Caco-2 (cell line): Measurements from ENCODE around the gene SLC41A1. TPM values are rescaled to one million over a fixed set of nuclear protein-coding genes. Genes with fewer than 3 reads are reported as not detected.

Experiments used
- BruUV-seq: library from RNA; stranded (reverse); fragments of 400-500 nt; replicated peaks from 2 replicates; lab custom pipeline; 2021; lab: Mats Ljungman, UMichigan
- CTCF ChIA-PET: fragments of 300-600 bp; sonication (Branson Sonifier 250); formaldehyde crosslinking; loops from one replicate; lab custom pipeline; 2022; ENCODE audit warnings: antibody characterized with exemption; lab: Charles Lee
- POLR2A ChIA-PET: fragments of 300-600 bp; sonication (Branson Sonifier 250); formaldehyde crosslinking; loops from one replicate; lab custom pipeline; 2022; ENCODE audit warnings: antibody characterized with exemption; lab: Charles Lee
- DNase-seq, 2 experiments: peaks; one replicate each; pipeline versions ENCODE4 v3.0.0 to v3.0.0-alpha.2; 2020 to 2022
- H3K27me3 ChIP-seq: replicated peaks from 2 replicates; pipeline ENCODE4 v1.6.0; 2011; ENCODE audit warnings: low read length; ENCODE audit not compliant: control insufficient read depth, insufficient read depth
- H3K36me3 ChIP-seq: 2 replicates; pipeline ENCODE4 v1.5.1; 2011; ENCODE audit warnings: low read length; ENCODE audit not compliant: control insufficient read depth, insufficient read depth
- H3K4me1 ChIP-seq: fragments of 250-450 bp; sonication (Bioruptor Pico); 2 replicates; pipeline ENCODE4 v1.5.1; 2020; ENCODE audit warnings: mild to moderate bottlenecking
- H3K4me3 ChIP-seq: 2 replicates; pipeline ENCODE4 v1.5.1; 2011; ENCODE audit warnings: low read depth, mild to moderate bottlenecking, control low read depth, low read length
- H3K9me3 ChIP-seq: fragments of 250-450 bp; sonication (Bioruptor Pico); 2 replicates; pipeline ENCODE4 v1.5.1; 2020; ENCODE audit warnings: mild to moderate bottlenecking, moderate library complexity
- H3K27ac Mint-ChIP-seq: one replicate; pipeline ENCODE4 v1.8.0; 2022; ENCODE audit warnings: mixed read lengths; ENCODE audit not compliant: unreplicated experiment
- H3K27me3 Mint-ChIP-seq: one replicate; pipeline ENCODE4 v1.8.0; 2022; ENCODE audit warnings: mixed read lengths; ENCODE audit not compliant: insufficient read depth, unreplicated experiment
- H3K36me3 Mint-ChIP-seq: one replicate; pipeline ENCODE4 v1.8.0; 2022; ENCODE audit warnings: mild to moderate bottlenecking, mixed read lengths; ENCODE audit not compliant: insufficient read depth, unreplicated experiment
- H3K4me1 Mint-ChIP-seq: one replicate; pipeline ENCODE4 v1.8.0; 2022; ENCODE audit warnings: low read depth, mixed read lengths; ENCODE audit not compliant: unreplicated experiment
- H3K4me3 Mint-ChIP-seq: one replicate; pipeline ENCODE4 v1.8.0; 2022; ENCODE audit warnings: mild to moderate bottlenecking, moderate library complexity, mixed read lengths; ENCODE audit not compliant: unreplicated experiment
- H3K9me3 Mint-ChIP-seq: one replicate; pipeline ENCODE4 v1.8.0; 2022; ENCODE audit warnings: mixed read lengths; ENCODE audit not compliant: unreplicated experiment
- intact Hi-C: fragments of 100-400 bp; cut with micrococcal nuclease; formaldehyde crosslinking; loops from one replicate; pipeline ENCODE4 v1.10.0; 2022; ENCODE audit not compliant: unreplicated experiment
- total RNA-seq: library from RNA; stranded (reverse); gene quantifications from 2 replicates; pipeline ENCODE4 v1.2.3, GENCODE V29; 2022
- TF ChIP-seq, protein P1 (sequence below), 2 experiments: fragments of 200-600 bp in 1 of 2; IDR thresholded peaks; 1 replicate in 1 of 2; 2 replicates in 1 of 2; pipeline versions ENCODE4 v1.5.1 to v1.8.0; 2011 to 2022; ENCODE audit warnings: antibody characterized with exemption in 1 of 2, control low read depth in 1 of 2, inconsistent platforms in 1 of 2, low read depth in 1 of 2, low read length in 1 of 2, mild to moderate bottlenecking in 1 of 2, moderate library complexity in 1 of 2; ENCODE audit not compliant: insufficient read depth in 1 of 2, severe bottlenecking in 1 of 2, unreplicated experiment in 1 of 2

SLC41A1 gene
- total RNA-seq, 1 experiment from 2014 or later, result 12.5 TPM

DNA sequence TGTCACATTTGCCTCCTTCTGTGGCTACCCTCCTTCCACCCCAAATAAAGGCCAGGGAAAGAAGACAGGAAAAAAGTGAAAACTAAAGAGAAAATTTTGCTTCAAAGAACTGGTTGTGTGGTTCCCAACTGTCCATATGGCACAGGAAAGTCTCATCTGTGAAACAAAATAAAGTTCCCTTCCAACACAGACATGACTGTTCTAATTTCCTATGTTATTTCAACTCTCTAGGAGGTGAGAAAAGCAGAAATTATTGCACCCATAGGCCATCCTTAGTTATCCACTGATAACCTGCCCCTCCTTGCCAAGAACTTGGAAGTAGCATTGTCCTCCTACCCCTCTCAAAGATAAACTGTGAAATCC is 29.6 kb downstream of the SLC41A1 start:
- intact Hi-C loops, result no loop called here
- TF ChIP-seq, protein P1, sequence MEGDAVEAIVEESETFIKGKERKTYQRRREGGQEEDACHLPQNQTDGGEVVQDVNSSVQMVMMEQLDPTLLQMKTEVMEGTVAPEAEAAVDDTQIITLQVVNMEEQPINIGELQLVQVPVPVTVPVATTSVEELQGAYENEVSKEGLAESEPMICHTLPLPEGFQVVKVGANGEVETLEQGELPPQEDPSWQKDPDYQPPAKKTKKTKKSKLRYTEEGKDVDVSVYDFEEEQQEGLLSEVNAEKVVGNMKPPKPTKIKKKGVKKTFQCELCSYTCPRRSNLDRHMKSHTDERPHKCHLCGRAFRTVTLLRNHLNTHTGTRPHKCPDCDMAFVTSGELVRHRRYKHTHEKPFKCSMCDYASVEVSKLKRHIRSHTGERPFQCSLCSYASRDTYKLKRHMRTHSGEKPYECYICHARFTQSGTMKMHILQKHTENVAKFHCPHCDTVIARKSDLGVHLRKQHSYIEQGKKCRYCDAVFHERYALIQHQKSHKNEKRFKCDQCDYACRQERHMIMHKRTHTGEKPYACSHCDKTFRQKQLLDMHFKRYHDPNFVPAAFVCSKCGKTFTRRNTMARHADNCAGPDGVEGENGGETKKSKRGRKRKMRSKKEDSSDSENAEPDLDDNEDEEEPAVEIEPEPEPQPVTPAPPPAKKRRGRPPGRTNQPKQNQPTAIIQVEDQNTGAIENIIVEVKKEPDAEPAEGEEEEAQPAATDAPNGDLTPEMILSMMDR (IDR thresholded peaks at IDR 0.05; ENCODE audit: insufficient read depth in 1 of 2, low read depth in 1 of 2, low read length in 1 of 2, severe bottlenecking in 1 of 2, unreplicated experiment in 1 of 2), result no peak
- no peaks in the 10 kb centered on the region for H3K9me3 Mint-ChIP-seq
- no peaks in the 10 kb centered on the region for H3K36me3 ChIP-seq
- no peaks in the 10 kb centered on the region for H3K27me3 ChIP-seq
- H3K4me3 Mint-ChIP-seq, result no peak overlapping the region
- no peaks in the 10 kb centered on the region for H3K4me1 ChIP-seq
- peaks cover 5% of the 10 kb centered on the region for H3K27me3 Mint-ChIP-seq
- H3K4me1 Mint-ChIP-seq, result no peaks in the 10 kb centered on the region
- no TSS peak for BruUV-seq
- CTCF ChIA-PET, result no interaction called here
- no peaks in the 10 kb centered on the region for H3K9me3 ChIP-seq
- no peaks in the 10 kb centered on the region for H3K36me3 Mint-ChIP-seq
- no peak overlapping the region for H3K4me3 ChIP-seq
- no peak overlapping the region for H3K27ac Mint-ChIP-seq
- POLR2A ChIA-PET, result no interaction called here
- DNase-seq, result no peak

DNA sequence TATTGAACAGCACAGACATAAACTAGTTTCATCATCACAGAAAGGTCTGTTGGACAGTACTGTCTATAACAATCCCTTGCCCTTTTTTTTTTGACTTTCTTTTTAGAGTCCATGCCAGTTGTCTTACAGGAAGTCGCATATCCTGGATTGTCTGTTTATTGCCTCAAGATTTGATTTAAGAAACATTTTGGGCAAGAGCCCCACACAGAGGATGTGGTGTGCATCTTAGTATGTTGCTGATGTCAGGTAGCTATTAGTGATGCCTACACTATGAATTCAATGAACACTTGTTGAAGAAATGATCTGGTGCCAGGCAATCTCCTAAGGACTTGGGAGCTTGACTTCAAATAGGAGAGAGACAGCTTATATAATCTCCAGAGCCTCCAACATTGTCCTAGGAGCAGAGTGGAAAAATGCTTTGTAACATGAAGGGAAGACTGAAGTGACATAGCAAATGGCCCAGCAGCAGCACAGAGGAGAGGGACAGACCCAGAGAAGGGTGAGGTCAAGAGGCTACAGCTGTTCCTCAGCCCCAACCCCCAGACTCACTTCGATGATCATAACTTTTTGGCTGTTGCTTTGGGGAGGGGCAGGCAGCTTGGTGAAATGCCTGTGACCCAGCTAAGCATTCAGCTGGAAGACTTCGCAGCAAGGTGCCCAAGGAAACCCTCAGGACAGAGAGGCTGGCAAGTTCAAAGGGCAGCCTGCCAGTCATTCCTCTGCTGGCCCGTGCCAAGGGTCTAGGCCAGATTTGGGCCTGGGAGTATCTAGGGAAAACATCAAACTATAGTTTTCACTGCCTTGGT is 30.2 kb downstream of the SLC41A1 start:
- POLR2A ChIA-PET, result no interaction called here
- H3K4me1 Mint-ChIP-seq, result no peaks in the 10 kb centered on the region
- H3K27me3 ChIP-seq, result no peaks in the 10 kb centered on the region
- H3K4me1 ChIP-seq, result no peaks in the 10 kb centered on the region
- no peaks in the 10 kb centered on the region for H3K9me3 Mint-ChIP-seq
- no peaks in the 10 kb centered on the region for H3K36me3 ChIP-seq
- H3K4me3 Mint-ChIP-seq, result no peak overlapping the region
- no peaks in the 10 kb centered on the region for H3K9me3 ChIP-seq
- intact Hi-C loops, result no loop called here
- TF ChIP-seq, protein P1 (IDR thresholded peaks at IDR 0.05; ENCODE audit: insufficient read depth in 1 of 2, low read depth in 1 of 2, low read length in 1 of 2, severe bottlenecking in 1 of 2, unreplicated experiment in 1 of 2), result no peak
- CTCF ChIA-PET, result interaction anchor here (0.7 kb wide), 1 partner anchor 1111 kb away, joined by 4 read pairs; no protein-coding TSS in a partner anchor
- H3K4me3 ChIP-seq, result no peak overlapping the region
- peaks cover 5% of the 10 kb centered on the region for H3K27me3 Mint-ChIP-seq
- H3K27ac Mint-ChIP-seq, result no peak overlapping the region
- no peak for DNase-seq
- H3K36me3 Mint-ChIP-seq, result no peaks in the 10 kb centered on the region
- BruUV-seq, result no TSS peak

DNA sequence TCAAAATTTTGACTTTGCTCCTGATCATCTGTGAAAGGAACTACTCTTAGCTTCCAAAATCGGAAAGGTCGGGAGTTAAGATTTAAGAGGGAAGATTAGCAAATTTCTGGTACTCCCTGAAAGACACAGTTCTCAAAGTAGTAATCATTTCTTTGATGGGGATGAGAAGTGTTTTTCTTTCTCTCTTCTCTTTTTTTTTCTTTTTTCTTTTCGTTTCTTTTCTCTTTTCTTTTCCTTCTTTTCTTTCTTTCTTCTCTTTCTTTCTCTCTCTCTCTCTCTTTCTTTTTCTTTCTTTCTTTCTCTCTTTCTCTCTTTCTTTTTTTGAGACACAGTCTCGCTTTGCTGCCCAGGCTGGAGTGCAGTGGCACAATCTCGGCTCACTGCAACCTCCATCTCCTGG is 32.7 kb downstream of the SLC41A1 start:
- Histone ChIP-seq H3K9me3 (no peaks in the 10 kb centered on the region), H3K36me3 (no peaks in the 10 kb centered on the region), H3K4me3 (no peak overlapping the region), H3K27me3 (no peaks in the 10 kb centered on the region), H3K4me1 (no peaks in the 10 kb centered on the region)
- Mint-ChIP-seq H3K4me3 (no peak overlapping the region), H3K27ac (no peak overlapping the region), H3K9me3 (no peaks in the 10 kb centered on the region), H3K27me3 (peaks cover 5% of the 10 kb centered on the region), H3K4me1 (no peaks in the 10 kb centered on the region), H3K36me3 (no peaks in the 10 kb centered on the region)
- CTCF ChIA-PET, result no interaction called here
- POLR2A ChIA-PET, result no interaction called here
- DNase-seq, result no peak
- no TSS peak for BruUV-seq
- intact Hi-C loops, result no loop called here
- TF ChIP-seq, protein P1 (IDR thresholded peaks at IDR 0.05; ENCODE audit: insufficient read depth in 1 of 2, low read depth in 1 of 2, low read length in 1 of 2, severe bottlenecking in 1 of 2, unreplicated experiment in 1 of 2), result no peak
